Mammary epithelial cell (primary cell): Measurements from ENCODE around the gene MCF2L.

Source experiments
- EZH2 ChIP-seq: IDR thresholded peaks from 2 replicates; pipeline ENCODE4 v1.6.1; 2012; ENCODE audit warnings: low read length, inconsistent platforms, borderline replicate concordance
- TF ChIP-seq, protein P1 (sequence below), 2 donors: IDR thresholded peaks in 1 of 2; conservative IDR thresholded peaks in 1 of 2; 2 replicates each; pipeline ENCODE4 v1.5.1; 2011 to 2012; ENCODE audit warnings: inconsistent platforms in 2 of 2, low read length in 2 of 2, mild to moderate bottlenecking in 2 of 2, control low read depth in 1 of 2, low read depth in 1 of 2; ENCODE audit not compliant: insufficient read depth in 1 of 2; ENCODE audit errors: extremely low read depth in 1 of 2

DNA sequence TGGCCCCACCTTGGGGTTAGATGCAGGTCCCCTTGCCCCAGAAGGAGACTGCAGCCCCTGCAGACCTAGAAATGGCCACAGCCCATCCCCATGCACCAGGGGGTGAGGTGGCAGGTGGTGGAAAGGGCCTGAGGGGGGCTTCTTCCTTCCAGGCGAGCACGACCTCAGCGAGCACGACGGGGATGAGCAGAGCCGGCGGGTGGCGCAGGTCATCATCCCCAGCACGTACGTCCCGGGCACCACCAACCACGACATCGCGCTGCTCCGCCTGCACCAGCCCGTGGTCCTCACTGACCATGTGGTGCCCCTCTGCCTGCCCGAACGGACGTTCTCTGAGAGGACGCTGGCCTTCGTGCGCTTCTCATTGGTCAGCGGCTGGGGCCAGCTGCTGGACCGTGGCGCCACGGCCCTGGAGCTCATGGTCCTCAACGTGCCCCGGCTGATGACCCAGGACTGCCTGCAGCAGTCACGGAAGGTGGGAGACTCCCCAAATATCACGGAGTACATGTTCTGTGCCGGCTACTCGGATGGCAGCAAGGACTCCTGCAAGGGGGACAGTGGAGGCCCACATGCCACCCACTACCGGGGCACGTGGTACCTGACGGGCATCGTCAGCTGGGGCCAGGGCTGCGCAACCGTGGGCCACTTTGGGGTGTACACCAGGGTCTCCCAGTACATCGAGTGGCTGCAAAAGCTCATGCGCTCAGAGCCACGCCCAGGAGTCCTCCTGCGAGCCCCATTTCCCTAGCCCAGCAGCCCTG, 149.4 kb downstream of the MCF2L start:
- TF ChIP-seq, protein P1, sequence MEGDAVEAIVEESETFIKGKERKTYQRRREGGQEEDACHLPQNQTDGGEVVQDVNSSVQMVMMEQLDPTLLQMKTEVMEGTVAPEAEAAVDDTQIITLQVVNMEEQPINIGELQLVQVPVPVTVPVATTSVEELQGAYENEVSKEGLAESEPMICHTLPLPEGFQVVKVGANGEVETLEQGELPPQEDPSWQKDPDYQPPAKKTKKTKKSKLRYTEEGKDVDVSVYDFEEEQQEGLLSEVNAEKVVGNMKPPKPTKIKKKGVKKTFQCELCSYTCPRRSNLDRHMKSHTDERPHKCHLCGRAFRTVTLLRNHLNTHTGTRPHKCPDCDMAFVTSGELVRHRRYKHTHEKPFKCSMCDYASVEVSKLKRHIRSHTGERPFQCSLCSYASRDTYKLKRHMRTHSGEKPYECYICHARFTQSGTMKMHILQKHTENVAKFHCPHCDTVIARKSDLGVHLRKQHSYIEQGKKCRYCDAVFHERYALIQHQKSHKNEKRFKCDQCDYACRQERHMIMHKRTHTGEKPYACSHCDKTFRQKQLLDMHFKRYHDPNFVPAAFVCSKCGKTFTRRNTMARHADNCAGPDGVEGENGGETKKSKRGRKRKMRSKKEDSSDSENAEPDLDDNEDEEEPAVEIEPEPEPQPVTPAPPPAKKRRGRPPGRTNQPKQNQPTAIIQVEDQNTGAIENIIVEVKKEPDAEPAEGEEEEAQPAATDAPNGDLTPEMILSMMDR (conservative IDR thresholded peaks at IDR 0.05 in 1 of 2, IDR thresholded peaks at IDR 0.05 in 1 of 2; ENCODE audit: extremely low read depth in 1 of 2, insufficient read depth in 1 of 2, low read depth in 1 of 2, low read length in 2 of 2) = no peak
- TF ChIP-seq EZH2 = no peak
